H7 (cell line): ENCODE results near the gene CDK5RAP3. TPM values are rescaled to one million over a fixed set of nuclear protein-coding genes. Genes with fewer than 3 reads are reported as not detected.
"Not testable (repeated sequence)": the region's sequence is repeated elsewhere in the genome, so short reads cannot be mapped to it uniquely, and the experiment has no call there.

Source experiments
- DNase-seq: peaks from one replicate; pipeline ENCODE4 v3.0.0; 2012
- H3K27me3 ChIP-seq: 2 replicates; pipeline ENCODE4 v1.6.0; 2011; ENCODE audit warnings: mild to moderate bottlenecking, low read length; ENCODE audit not compliant: control insufficient read depth, insufficient read depth
- H3K36me3 ChIP-seq: replicated peaks from 2 replicates; pipeline ENCODE4 v1.5.1; 2011; ENCODE audit warnings: low read length; ENCODE audit not compliant: control insufficient read depth, insufficient read depth
- H3K4me3 ChIP-seq: 2 replicates; pipeline ENCODE4 v1.5.1; 2011; ENCODE audit warnings: low read depth, mild to moderate bottlenecking, control low read depth, low read length, moderate library complexity; ENCODE audit not compliant: insufficient read depth
- total RNA-seq: library from RNA; depleted of rRNA; stranded (reverse); fragments of >200 nt; shearing (Covaris generic); gene quantifications from 2 replicates; pipeline ENCODE4 v1.2.3, GENCODE V29; 2014

CDK5RAP3 gene
- total RNA-seq, 1 experiment from 2014 or later, result 63.9 TPM

DNA sequence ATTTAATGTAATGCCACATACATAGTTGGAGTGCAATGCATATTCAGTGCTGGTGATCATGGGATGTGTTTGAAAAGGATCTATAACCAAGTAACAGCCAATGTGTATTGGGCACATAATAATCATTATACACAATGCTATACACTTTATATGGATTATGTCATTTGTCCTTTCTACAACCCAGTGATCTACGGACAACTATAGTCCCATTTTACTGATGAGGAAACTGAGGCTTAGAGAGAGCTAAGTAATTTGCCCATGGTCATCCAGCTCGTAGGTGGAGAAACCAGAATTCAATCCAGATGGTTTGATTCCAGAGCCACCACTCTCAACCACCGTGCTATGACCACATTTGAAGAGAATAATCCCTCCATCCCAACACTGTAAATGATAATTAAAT is 39.3 kb downstream of the CDK5RAP3 start:
- H3K4me3 ChIP-seq, result no peak overlapping the region
- no peak for DNase-seq
- H3K27me3 ChIP-seq, result peaks cover 15% of the 10 kb centered on the region
- H3K36me3 ChIP-seq, result no peaks in the 10 kb centered on the region

DNA sequence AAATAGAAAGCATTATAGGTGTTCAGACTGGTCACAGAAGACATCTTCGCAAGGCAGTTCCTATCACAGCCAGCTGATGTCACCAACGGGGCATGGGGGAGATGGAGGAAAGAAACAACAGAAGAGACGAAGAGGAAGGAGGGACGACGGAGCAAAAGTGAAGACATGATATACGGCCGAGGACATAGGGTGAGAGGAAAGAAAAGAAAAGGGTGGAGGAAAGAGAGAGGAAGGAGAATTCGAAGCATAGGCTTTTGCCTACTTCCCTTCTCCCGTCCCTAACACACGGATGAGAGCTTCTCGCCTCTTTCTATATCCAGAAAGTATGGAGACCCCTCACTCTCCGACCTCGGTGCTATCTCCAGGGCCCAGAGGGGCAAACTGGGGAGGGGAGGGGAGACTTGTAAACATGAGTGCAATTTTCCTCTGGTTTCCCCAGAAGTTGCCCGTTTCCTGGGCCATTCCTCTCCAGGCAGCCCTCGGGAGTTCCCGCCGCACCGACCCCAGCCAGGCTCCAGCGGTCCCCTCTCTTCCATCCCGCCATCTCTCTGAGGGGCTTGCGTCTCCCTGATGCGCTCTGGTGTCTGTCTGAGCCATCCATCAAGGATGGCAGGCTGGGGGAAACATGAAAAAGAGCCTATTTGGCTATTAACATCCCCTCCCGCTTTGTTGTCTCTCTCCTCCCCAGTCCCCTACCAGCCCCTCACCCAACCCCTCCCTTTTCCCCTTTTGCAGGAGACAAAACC is 40.7 kb downstream of the CDK5RAP3 start:
- Histone ChIP-seq H3K4me3 (peak overlapping the region; percentile 48), H3K36me3 (no peaks in the 10 kb centered on the region), H3K27me3 (peaks cover 15% of the 10 kb centered on the region)
- DNase-seq, result peak; percentile 80

- peaks cover 15% of the 10 kb centered on the region for H3K27me3 ChIP-seq
- H3K36me3 ChIP-seq, result no peaks in the 10 kb centered on the region
- H3K4me3 ChIP-seq, result peak overlapping the region; percentile 48
- DNase-seq, result peak; percentile 93
Observed at GRCh38 chr17:48012151-48012520, 41.2 kb downstream of the CDK5RAP3 start.

- peaks cover 15% of the 10 kb centered on the region for H3K27me3 ChIP-seq
- no peaks in the 10 kb centered on the region for H3K36me3 ChIP-seq
- no peak for DNase-seq
- peak overlapping the region; percentile 48; the same call in 1 of the 2 replicates for H3K4me3 ChIP-seq
Observed at GRCh38 chr17:48012654-48013053, 41.7 kb downstream of the CDK5RAP3 start.

DNA sequence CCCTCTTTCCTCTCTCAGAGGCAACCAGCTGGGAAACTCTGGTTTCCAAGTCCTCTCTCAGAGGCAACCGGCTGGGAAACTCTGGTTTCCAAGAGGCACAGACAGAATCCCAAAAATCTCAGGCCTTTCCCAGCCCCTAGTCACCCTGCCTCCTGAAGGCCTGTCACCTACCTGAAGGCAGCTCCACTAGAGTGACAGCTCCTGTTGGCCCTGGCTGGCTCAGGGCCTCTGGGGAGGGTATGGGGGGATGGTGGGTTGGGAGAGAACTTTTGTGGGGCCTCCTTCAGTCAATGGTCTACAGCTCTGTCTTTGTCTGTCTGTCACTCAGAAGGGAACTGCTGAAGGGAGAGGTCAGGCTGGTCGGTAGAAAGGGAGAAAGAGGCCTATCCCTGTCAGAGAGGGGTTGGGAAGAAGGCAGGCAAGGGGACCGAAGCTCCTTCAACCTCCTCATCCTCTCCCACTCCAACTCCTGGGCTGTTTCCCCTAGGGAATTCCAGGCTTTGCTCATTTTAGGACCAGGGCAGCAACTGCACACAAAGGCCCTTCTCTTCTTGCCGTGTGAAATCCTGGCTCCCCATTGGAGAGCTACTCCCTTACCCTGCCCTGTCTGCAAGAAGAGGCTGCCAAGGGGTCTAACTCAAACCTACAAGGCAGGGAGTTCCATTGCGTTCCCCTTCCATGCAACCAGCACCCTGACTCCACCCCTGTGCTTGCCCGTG is 43.1 kb downstream of the CDK5RAP3 start:
- H3K36me3 ChIP-seq, result no peaks in the 10 kb centered on the region
- no peak overlapping the region for H3K4me3 ChIP-seq
- peaks cover 15% of the 10 kb centered on the region for H3K27me3 ChIP-seq
- DNase-seq, result no peak

GRCh38 chr17:48014595-48015111 is 43.7 kb downstream of the CDK5RAP3 start:
- Histone ChIP-seq H3K27me3 (peaks cover 15% of the 10 kb centered on the region), H3K36me3 (no peaks in the 10 kb centered on the region), H3K4me3 (no peak overlapping the region)
- no peak for DNase-seq

DNA sequence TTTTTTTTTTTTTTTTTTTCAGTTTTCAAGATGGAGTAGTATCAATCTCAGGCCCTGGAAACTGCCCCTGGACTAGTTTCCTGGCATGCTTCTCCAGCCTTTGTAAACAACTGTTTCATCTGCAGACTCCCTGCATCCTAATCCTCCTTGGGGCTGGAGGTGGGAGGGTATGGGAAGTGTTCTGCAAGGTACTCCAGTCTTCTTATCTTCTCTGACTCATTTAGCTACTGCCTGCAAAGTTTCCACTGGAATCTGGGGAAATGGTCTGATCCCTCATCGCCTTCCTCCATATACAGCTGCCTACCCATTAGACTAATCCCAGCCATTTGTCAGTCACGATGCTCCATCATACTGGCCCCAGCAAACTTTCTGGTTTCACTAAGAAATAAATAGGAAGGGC is 45.2 kb downstream of the CDK5RAP3 start:
- H3K4me3 ChIP-seq, result no peak overlapping the region
- H3K36me3 ChIP-seq, result no peaks in the 10 kb centered on the region
- DNase-seq, result no peak
- H3K27me3 ChIP-seq, result peaks cover 15% of the 10 kb centered on the region

GRCh38 chr17:48017817-48018158 is 46.9 kb downstream of the CDK5RAP3 start:
- not testable (repeated sequence) for H3K27me3 ChIP-seq, H3K4me3 ChIP-seq, H3K36me3 ChIP-seq, DNase-seq

DNA sequence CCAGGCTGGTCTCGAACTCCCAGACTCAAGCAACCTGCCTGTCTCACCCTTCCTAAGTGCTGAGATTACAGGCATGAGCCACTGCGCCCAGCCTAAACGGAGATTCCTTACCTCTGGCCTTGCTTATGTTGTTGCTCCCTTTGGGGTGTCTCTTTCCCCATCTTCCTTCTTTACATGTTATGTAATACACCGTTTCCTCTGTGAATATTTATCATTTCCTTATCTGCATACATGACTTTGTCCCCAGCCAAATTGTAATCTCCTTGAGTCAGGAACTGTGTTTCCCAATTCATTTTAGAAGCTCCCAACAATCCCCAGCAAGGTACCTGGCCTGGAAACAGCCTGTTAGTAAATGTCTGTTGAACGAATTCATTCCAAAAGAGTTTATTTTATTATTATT is 51.0 kb downstream of the CDK5RAP3 start:
- Histone ChIP-seq H3K36me3 (no peaks in the 10 kb centered on the region), H3K4me3 (no peak overlapping the region), H3K27me3 (peaks cover 22% of the 10 kb centered on the region)
- DNase-seq, result no peak

DNA sequence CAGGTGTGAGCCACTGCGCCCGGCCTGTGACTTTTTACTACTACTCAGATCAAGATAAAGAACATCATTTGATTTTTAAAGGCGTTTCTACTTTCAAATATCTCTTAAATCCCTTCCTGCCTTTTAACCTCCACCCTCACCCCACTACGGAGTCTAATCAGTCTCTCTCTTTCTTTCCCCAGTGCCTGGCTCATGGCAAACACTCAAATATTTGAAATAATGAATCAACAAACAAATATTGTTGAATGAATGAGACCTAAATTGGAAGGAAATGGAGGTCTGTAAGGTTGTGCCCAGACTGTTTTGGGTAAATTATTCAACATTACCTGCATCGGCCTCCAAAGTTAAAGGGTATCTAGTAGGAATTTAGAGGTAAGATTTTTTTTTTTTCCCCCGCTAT is 52.0 kb downstream of the CDK5RAP3 start:
- Histone ChIP-seq H3K36me3 (no peaks in the 10 kb centered on the region), H3K27me3 (peaks cover 22% of the 10 kb centered on the region), H3K4me3 (no peak overlapping the region)
- DNase-seq, result no peak

DNA sequence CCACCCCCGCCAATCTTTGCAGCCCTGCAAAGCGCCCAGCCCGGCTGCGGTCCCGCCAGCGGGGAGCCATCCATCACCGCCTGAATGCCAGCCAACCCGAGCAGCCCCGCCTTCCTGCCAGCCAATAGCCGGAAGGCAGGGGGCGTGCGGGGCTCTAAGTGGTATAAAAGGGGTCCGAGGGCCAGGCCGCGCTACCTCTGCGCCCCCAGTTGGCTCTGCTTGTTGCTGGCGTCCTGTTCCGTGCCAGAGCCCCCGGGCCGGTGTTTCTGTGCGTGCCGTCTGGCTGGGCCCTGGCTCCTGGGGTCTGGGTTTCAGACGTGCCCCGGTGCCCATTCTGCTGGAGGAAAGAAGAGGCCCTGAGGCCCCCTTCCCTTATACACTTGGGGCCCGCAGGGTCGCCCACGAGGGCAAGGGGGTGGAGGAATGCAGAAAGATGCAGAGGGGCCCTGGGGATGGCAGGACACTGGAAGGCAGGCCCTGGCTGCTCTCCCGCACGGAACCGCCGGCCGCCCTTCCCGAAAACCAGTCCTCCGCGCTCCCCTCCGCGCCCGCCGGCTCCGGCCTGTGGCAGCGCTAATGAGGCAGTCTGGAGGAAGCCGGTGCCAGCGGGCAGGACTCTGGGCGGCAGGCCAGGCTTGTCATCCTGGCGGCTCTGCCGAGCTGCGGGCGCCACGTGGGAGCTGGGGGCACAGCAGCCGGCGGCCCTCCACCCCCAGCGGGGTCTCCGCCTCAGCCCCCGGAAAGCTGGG is 52.7 kb downstream of the CDK5RAP3 start:
- Histone ChIP-seq H3K4me3 (peak overlapping the region; percentile 49), H3K36me3 (no peaks in the 10 kb centered on the region)

DNA sequence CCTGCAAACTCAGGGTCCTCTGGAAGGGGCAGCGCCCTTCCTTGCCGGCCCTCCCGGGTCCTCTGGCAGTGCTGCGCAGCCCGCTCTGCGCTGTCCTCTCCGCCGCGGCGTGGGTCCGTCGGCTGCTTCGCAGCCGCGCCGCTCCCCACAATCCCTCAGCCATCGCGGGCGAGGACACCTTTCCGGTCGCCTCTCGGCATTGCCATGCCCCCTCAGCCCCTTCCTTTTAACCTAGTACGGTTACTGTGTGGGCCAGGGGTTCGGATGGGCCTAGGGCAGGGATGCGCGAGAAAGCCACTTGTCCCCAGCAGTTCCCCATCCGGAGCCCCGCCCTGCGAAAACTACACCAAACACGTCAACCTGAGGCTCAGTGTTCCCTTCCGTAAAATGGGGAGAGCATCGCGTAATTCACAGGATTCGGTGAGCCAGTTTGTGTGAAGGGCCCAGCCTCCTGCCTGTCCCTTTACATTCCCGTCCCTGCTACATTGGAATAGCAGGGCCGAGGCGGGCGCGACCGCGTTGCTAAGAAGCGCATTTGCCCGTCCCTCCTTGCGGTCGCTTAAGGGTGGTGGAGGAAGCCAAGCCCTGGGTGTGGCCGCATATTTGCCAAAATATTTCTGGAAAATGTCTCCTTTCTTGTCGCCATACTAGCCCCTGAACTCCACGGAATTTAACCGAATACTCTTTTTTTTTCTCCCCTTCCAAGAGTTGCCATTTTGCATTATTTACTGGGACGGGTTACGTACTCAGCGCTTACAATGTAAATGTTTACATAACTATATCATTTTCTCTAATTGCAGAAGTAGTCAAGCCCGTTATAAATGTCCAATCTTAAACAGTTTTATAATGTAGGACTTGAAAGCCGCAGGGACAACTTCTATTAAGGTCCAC is 53.5 kb downstream of the CDK5RAP3 start:
- peak; percentile 64 for DNase-seq
- H3K36me3 ChIP-seq, result no peaks in the 10 kb centered on the region
- peaks cover 22% of the 10 kb centered on the region for H3K27me3 ChIP-seq
- peak overlapping the region; percentile 49 for H3K4me3 ChIP-seq

More for the DNA sequence above, 52.7 kb downstream of the CDK5RAP3 start:
- peak; percentile 97 for DNase-seq
- H3K27me3 ChIP-seq, result peaks cover 22% of the 10 kb centered on the region

GRCh38 chr17:48025040-48025903 is 54.4 kb downstream of the CDK5RAP3 start:
- H3K4me3 ChIP-seq, result peak overlapping the region; percentile 49
- H3K27me3 ChIP-seq, result peaks cover 22% of the 10 kb centered on the region
- peak; percentile 97 for DNase-seq
- no peaks in the 10 kb centered on the region for H3K36me3 ChIP-seq
